Stimulated activated CD4-positive, alpha-beta T cell treated with anti-CD3 and anti-CD28 coated beads, TNF-alpha, amount 100 ng/mL, for 4 hours (primary cell): ENCODE data around the gene PTPRK.

Source experiments
- DNase-seq, 3 experiments: peaks; one replicate each; pipeline ENCODE4 v3.0.0-alpha.2; 2020; ENCODE audit warnings: low read depth in 3 of 3

Gene PTPRK

DNA sequence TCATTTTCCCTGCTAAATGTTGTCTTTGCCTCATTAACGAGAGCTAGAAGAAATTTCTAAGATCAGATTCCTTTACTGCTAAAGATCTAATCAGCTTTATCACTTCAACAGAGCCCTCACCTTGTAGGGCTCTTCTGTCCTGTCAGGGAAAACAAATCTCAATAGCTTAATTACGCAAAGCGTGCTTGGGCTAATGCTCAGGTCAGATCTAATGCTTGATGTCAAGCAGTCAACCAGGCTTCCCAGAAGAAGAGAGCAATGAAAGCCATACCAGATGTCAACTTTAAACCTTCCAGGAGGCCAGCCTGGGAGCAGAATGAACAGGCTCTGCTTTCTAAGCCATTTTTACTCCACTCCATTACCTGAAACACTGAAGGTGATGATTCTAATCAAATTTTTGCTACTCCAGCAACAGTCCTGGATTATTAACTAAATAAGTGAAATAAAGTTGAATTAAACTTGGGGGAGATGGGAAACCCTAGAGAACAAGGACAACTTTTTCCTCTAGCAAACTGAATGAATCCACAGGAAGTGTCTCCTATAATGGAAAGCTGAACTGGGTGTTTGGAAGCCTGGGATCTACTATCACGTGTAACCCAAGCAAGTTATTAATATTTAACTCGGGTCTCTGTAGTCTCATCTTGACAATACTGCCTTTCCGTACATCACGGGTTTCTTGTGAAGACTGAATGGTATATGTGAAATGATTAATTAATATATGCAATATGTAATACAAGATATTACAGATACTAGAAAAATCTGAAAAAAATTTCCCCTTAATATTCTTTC lies 273.7 kb downstream of the PTPRK start:
- DNase-seq: no peak

- DNase-seq: no peak
Observed at GRCh38 chr6:128244751-128245405, 275.5 kb downstream of the PTPRK start.

GRCh38 chr6:128242765-128243403 lies 277.5 kb downstream of the PTPRK start:
- DNase-seq: no peak

- DNase-seq: no peak
Observed at GRCh38 chr6:128241216-128241615, 279.2 kb downstream of the PTPRK start.

DNA sequence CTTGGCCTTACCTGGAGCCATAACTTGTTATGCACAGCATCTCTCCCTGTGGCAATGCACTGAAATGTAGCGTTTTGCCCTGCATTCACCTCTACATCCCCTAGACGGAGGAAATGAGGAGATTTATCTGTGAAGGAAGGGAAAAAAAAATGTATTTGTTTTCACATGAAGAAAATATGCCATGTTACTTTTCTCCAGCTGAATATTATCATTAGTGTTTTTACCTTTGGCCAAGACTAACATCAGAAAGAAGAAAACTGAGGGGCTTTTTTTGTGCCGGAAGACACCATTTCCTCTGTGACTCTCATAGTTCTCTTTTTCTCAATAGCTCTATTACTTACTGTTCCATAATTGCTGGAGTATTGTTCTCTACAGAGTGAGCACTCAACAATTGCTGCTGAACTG lies 280.4 kb downstream of the PTPRK start:
- no peak for DNase-seq

DNA sequence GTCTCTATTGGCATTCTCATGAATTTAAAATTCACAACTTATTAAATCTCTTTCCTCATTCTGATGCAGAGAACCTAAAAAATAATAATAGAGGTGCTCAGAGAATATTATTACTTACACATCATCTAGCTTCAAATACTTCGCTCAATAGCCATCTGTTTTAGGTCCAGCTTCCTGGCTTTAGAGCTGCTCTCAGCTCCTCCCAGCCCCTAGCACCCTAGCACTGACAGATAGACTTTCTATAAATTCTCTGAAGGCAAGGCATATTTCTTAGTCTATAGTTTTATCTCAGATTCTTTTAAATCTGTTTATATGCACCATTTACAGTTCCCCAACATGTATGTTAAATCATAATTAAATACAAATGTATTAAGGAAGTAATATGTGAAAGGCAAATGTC lies 281.3 kb downstream of the PTPRK start:
- DNase-seq: no peak

GRCh38 chr6:128238225-128238624 lies 282.2 kb downstream of the PTPRK start:
- no peak for DNase-seq

DNA sequence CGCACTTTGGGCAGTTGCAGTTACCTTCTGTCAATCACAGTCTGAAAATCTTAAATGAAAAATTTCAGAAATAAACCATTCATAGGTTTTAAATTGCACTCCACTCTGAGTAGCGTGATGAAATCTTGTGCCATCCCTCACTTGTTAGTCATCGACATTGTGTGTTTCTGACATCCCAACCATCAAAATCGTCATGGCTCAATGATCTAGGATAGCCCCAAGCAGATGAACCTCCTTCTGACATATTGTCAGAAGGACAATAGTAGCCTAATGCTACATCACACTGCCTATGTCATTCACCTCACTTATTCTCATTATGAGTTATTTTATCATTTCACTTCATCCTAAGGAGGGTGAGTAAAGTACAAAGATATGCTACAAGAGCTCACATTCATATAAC lies 284.8 kb downstream of the PTPRK start:
- DNase-seq: no peak

- no peak for DNase-seq
Observed at GRCh38 chr6:128233531-128233930, 286.9 kb downstream of the PTPRK start.

DNA sequence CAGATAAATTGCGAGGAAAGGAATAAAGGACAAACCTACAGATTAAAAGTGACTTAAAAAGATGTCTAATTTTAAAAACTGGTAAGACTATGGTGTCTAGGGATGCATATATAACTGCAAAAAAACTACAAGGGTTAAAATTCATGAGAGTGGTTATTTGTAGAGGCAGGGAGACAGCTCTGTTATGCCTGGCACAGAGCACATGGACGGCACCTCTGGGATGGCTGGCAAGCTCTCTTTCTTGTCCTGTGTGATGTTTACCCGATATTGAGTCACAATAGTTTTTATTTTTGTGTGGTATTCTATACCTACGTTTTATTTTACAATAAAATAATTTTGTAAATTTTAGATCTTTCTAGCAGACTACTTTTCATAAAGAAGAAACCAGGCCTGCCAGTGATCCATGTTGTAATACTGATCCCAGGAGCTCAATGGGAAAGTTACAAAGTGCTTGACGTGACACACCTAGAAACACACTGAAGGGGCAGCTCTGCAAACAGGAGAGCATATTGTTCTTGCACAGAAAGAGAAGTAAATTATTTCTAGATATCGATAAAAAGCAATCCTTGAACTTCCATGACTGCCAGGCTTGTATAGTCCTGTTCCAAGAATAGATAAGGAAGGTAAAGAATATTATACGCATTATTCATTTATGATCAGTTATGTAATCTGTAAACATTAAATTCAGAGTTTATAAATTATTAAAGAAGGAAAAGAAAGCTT lies 290.0 kb downstream of the PTPRK start:
- DNase-seq: no peak

GRCh38 chr6:128225612-128226011 lies 294.8 kb downstream of the PTPRK start:
- no peak for DNase-seq

DNA sequence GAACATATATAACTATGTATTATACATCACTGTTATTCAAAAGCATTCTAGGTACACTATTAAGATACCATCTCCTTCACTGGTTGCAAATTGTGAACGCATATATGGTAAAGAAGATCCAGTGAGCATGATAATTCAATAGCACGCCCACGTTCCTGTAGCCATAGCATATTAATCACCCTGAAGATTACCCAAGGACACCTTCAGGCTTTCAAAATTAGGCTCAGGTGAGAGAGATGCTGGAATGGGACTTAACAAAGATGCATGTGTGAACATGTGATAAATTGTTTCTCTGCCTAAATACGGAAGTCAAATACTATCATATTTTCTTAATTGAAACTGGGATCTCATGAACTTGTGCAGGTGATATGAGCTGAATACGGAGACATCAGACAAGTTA lies 303.5 kb downstream of the PTPRK start:
- DNase-seq: no peak

GRCh38 chr6:128209771-128210170 lies 310.6 kb downstream of the PTPRK start:
- no peak for DNase-seq

DNA sequence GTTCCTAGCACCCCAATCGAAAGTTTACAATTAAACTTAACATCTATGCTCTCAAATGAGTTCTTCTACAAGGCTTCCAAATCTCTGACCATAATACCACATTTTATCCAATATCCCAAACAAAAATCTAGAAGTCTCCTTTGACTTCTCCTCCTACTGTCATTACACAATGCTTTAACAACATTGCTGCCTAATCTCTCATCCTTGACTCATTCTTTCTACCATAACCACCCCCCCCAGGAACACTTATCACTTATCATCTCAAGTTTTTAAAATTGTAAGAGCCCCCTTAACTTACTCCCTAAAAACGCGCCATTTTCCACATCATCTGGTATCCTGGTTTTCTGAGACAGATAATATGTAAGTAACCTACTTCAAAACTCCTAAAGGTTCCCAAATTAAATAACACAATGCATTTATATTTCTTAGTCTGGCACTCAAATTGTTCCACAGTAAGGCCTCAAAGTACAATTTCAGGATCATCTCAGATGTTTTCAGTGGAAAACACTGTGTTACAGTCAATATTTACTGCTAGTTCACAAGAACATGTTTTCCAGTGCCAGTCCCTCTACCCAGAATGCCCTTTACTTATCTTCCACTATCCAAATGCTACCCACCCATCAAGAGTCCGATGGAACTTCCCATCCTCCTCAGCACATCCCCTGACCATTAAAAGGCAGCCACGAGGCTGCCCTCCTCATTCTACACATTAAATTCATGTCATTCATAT lies 311.4 kb downstream of the PTPRK start:
- no peak for DNase-seq

GRCh38 chr6:128208078-128208477 lies 312.3 kb downstream of the PTPRK start:
- no peak for DNase-seq

- no peak for DNase-seq
Observed at GRCh38 chr6:128206610-128207426, 313.6 kb downstream of the PTPRK start.

DNA sequence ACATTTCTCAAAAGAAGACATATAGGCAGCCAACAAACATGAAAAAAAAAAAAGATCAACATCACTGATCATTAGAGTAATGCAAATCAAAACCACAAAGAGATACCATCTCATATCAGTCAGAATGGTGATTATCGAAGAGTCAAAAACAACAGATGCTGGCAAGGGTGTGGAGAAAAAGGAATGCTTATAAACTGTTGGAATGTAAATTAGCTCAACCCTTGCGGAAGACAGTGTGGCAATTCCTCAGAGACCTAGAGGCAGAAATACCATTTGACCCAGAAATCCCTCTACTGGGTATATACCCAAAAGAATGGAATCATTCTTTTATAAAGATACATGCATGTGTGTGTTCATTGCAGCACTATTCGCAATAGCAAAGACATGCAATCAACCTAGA lies 315.8 kb downstream of the PTPRK start:
- no peak for DNase-seq

DNA sequence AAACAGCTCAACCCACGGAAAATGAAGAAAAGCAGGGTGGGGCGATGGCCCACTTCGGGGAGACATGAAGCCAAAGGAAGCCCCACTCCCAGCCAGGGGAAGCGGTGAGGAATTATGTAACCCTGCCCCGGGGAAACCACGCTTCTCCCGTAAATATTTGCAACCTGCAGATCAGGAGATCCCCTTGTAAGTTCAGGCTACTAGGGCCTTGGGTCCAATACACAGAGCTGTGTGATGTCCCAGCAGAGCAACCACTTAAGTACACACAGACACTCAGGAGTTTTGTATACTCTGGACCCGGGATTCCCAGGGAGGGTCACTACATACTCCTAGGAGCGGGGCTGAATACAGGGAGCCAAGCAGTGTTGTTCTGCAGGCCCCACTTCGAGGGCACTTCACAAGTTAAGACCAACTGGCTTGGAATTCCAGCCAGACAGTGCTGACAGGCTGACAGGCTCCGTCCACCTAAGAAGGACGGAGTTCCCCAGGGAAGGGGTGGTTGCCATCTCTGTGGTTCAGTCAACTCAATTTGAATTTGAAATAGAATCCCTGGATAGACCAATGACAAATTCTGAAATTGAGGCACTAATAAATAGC lies 318.1 kb downstream of the PTPRK start:
- no peak for DNase-seq

DNA sequence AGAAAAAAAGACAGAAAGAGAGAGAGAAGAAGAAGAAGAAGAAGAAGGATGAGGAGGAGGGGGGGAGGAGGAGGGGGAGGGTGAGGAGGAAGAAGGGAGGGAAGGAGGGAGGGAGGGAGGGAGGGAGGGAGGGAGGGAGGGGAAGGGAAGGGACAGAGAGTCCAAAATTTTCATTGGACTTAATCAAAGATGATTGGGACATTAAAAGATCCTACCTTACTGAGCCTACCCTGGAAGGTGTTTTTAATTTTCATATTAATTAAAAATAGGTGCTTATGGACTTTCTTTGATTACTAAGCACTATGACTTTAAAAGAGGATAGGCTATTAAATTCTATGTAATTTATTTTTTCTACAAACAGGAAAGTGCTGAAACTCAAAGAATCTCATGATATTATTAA lies 319.6 kb downstream of the PTPRK start:
- no peak for DNase-seq

DNA sequence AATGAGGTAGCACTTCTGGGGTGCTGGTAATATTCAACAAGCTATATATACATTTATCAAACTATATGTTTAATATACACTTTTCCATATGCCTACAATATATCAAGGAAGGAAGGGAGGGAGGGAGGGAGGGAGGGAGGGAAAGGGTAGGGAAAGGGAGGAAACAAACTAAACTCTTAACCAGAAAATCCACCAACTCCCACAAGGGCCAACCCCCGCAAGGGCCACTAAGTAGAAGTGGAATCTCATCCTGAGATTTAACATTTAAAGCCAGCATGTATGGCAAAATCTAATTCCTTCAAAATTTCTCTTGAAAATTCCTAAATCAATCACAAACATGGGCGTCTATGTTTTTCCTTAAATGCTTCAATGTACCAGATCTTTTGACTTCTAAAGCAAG lies 320.9 kb downstream of the PTPRK start:
- no peak for DNase-seq
